ENCODE results near the gene BCL2L1. TPM values are rescaled to one million over a fixed set of nuclear protein-coding genes. Genes with fewer than 3 reads are reported as not detected.

BCL2L1 gene
- total RNA-seq, 1 donor from 2014 or later = 283 TPM

- no peak overlapping the region for H3K4me3 ChIP-seq (ENCODE audit: low read depth, low read length)
- no peaks in the 10 kb centered on the region for H3K27me3 ChIP-seq (ENCODE audit: control insufficient read depth, insufficient read depth, low read length)
- no peak for DNase-seq (ENCODE audit: low read depth)
- H3K36me3 ChIP-seq (ENCODE audit: control insufficient read depth, insufficient read depth, low read length) = peaks cover 2% of the 10 kb centered on the region
- no peak for TF ChIP-seq CTCF (IDR thresholded peaks at IDR 0.05; ENCODE audit: insufficient read depth, low read length, poor library complexity, severe bottlenecking)
Observed at GRCh38 chr20:31681128-31681727, 41.4 kb downstream of the BCL2L1 start.

GRCh38 chr20:31680286-31681127 is 42.2 kb downstream of the BCL2L1 start:
- no peak overlapping the region for H3K4me3 ChIP-seq (ENCODE audit: low read depth, low read length)
- no peaks in the 10 kb centered on the region for H3K27me3 ChIP-seq (ENCODE audit: control insufficient read depth, insufficient read depth, low read length)
- DNase-seq (ENCODE audit: low read depth) = no peak
- peaks cover 2% of the 10 kb centered on the region for H3K36me3 ChIP-seq (ENCODE audit: control insufficient read depth, insufficient read depth, low read length)
- TF ChIP-seq CTCF (IDR thresholded peaks at IDR 0.05; ENCODE audit: insufficient read depth, low read length, poor library complexity, severe bottlenecking) = no peak

DNA sequence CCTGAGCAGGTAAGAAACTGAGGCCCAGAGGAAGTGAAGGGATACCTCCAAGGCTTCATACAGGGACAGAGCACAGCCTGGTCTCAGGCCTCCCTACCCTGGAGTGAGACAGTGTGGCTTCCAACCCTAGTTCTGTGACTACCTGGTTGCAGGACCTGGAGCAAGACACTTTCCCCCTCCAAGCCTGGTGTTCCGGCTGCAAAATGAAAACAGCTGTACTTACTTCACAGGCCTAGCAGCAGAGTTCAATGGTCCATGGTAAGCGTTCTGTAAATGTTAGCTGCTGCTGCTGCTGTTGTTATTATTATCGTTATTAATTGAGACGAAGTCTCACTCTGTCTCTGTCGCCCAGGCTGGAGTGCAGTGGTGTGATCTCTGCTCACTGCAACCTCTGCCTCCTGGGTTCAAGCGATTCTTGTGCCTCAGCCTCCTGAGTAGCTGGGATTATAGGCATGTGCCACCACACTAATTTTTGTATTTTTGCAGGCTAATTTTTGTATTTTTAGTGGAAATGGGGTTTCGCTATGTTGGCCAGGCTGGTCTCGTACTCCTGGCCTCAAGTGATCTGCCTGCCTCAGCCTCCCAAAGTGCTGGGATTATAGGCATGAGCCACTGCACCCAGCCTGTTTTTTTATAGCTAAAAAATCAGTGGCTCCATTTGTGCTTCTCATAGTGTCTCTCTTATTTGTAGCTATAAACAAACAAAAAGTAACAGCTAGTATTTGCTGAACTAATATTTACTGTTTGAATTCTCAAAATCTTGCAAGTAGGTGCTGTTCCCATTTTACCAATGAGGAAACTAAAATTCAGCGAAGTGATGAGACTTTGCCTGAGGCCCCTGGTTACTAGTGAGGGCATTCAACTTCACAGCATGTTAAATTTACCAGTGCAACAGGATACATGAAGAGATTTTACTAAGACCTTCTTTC is 43.0 kb downstream of the BCL2L1 start:
- no peak for TF ChIP-seq CTCF (IDR thresholded peaks at IDR 0.05; ENCODE audit: insufficient read depth, low read length, poor library complexity, severe bottlenecking)
- no peak for DNase-seq (ENCODE audit: low read depth)
- no peak overlapping the region for H3K4me3 ChIP-seq (ENCODE audit: low read depth, low read length)
- peaks cover 2% of the 10 kb centered on the region for H3K36me3 ChIP-seq (ENCODE audit: control insufficient read depth, insufficient read depth, low read length)
- H3K27me3 ChIP-seq (ENCODE audit: control insufficient read depth, insufficient read depth, low read length) = no peaks in the 10 kb centered on the region

DNA sequence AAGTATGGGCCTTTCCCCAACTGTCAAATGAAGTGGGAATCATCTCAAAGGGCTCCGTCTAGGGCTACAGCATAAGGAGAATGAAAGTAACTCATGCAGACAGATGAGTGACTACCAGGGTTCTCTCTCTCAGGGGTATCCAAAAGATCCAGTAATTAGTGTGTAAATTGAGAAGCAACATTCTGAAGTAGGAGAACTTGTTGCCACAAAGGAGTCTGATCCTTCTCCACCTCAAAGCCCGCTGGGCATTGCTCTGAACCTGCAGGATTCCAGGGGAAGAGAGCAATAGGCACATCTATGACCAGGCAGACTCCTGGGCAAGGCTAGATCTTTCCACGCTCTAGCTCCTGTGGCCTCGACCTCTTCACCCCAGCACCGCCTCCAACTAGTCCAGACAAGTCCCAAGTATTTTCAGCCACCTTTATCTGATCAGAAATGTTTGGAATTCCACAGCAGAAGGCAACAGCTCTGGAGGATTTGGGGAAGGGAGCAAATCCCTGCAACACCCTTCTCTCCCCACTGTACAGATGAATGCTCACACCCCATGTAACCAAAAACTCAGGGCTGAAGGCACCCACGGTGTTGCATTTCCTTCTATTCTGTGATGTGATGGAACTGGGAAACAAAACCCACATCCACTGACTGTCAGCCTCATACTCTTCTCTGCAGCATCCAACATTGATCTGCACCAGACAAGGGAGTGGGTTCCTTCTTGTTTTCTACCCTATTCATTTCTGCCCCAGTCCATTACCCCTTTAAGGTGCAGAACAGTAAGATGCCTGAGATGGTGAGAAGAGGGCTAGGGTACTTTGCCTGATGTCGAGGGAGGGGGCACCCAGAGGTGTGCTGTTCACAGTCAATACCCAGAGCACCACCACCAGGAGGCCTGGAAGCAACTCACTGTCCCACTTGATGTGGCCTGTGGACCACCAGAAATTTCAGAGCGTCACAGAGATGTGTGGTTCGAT is 44.0 kb downstream of the BCL2L1 start:
- Histone ChIP-seq H3K4me3 (ENCODE audit: low read depth, low read length) (no peak overlapping the region), H3K36me3 (ENCODE audit: control insufficient read depth, insufficient read depth, low read length) (peaks cover 2% of the 10 kb centered on the region), H3K27me3 (ENCODE audit: control insufficient read depth, insufficient read depth, low read length) (no peaks in the 10 kb centered on the region)
- TF ChIP-seq CTCF (IDR thresholded peaks at IDR 0.05; ENCODE audit: insufficient read depth, low read length, poor library complexity, severe bottlenecking) = no peak
- DNase-seq (ENCODE audit: low read depth) = no peak
